T-helper 1 cell (primary cell): ENCODE measurements around the gene PDE8A.
"Not testable (repeated sequence)": the region's sequence is repeated elsewhere in the genome, so short reads cannot be mapped to it uniquely, and the experiment has no call there.

Experiments used
- DNase-seq, 5 donors: peaks; one replicate each; pipeline ENCODE4 v3.0.0-alpha.2; 2012 to 2020

Gene PDE8A

GRCh38 chr15:85188171-85188577, 206.5 kb downstream of the PDE8A start:
- not testable (repeated sequence) for DNase-seq
